Non-pigmented ciliary epithelial cell (primary cell): Measurements from ENCODE around the gene UBA52.
"Not testable (repeated sequence)": the region's sequence is repeated elsewhere in the genome, so short reads cannot be mapped to it uniquely, and the experiment has no call there.

Source experiments
- DNase-seq: peaks from one replicate; pipeline ENCODE4 v3.0.0-alpha.2; 2010; ENCODE audit warnings: low read depth

UBA52 gene

GRCh38 chr19:18557411-18558201 lies 14.1 kb upstream of the UBA52 start, which contains the start of gene KXD1:
KXD1 (plus strand) TSS chr19:18557870; CDS start chr19:18562057, 4,187 bp downstream.
- DNase-seq = peak; percentile 95

GRCh38 chr19:18558202-18558555 lies 13.5 kb upstream of the UBA52 start:
- DNase-seq = no peak

- DNase-seq = no peak
Observed at GRCh38 chr19:18558604-18559003, 13.1 kb upstream of the UBA52 start.

GRCh38 chr19:18559685-18560084 lies 12.0 kb upstream of the UBA52 start:
- no peak for DNase-seq

GRCh38 chr19:18562086-18562485 lies 9.6 kb upstream of the UBA52 start:
- DNase-seq = no peak

GRCh38 chr19:18566953-18567352 lies 4.7 kb upstream of the UBA52 start:
- DNase-seq = no peak

- DNase-seq = no peak
Observed at GRCh38 chr19:18568367-18568766, 3.3 kb upstream of the UBA52 start.

- DNase-seq = no peak
Observed at GRCh38 chr19:18574691-18575291, 3.1 kb downstream of the UBA52 start.

GRCh38 chr19:18576383-18576782 lies 4.7 kb downstream of the UBA52 start:
- DNase-seq = no peak

- no peak for DNase-seq
Observed at GRCh38 chr19:18577365-18577914, 5.8 kb downstream of the UBA52 start.

GRCh38 chr19:18580311-18580710 lies 8.7 kb downstream of the UBA52 start:
- DNase-seq = no peak

GRCh38 chr19:18586306-18586705 lies 14.6 kb downstream of the UBA52 start:
- no peak for DNase-seq

GRCh38 chr19:18587561-18587960 lies 15.9 kb downstream of the UBA52 start:
- no peak for DNase-seq

GRCh38 chr19:18587962-18588610 lies 16.4 kb downstream of the UBA52 start:
- DNase-seq = no peak

GRCh38 chr19:18588611-18589379 lies 17.1 kb downstream of the UBA52 start, which contains the start of gene REX1BD:
REX1BD (plus strand) TSS chr19:18588798; CDS start chr19:18588802, 4 bp downstream.
- DNase-seq = no peak

- DNase-seq = no peak
Observed at GRCh38 chr19:18589380-18590272, 18.0 kb downstream of the UBA52 start.

GRCh38 chr19:18590273-18591272 lies 18.9 kb downstream of the UBA52 start:
- peak; percentile 31 for DNase-seq

GRCh38 chr19:18591735-18592385 lies 20.2 kb downstream of the UBA52 start:
- no peak for DNase-seq

GRCh38 chr19:18592732-18593131 lies 21.1 kb downstream of the UBA52 start:
- not testable (repeated sequence) for DNase-seq
